GM06990 (cell line): ENCODE measurements around the gene HEXIM1.

Experiments
- DNase-seq: peaks from one replicate; pipeline ENCODE4 v3.0.0-alpha.2; 2011; ENCODE audit not compliant: insufficient read length; ENCODE audit errors: extremely low read depth
- H3K27me3 ChIP-seq: replicated peaks from 2 replicates; pipeline ENCODE4 v1.6.0; 2011; ENCODE audit warnings: low read length; ENCODE audit not compliant: control insufficient read depth, insufficient read depth
- H3K36me3 ChIP-seq: 2 replicates; pipeline ENCODE4 v1.5.1; 2011; ENCODE audit warnings: low read length; ENCODE audit not compliant: control insufficient read depth, insufficient read depth
- H3K4me3 ChIP-seq: replicated peaks from 2 replicates; pipeline ENCODE4 v1.5.1; 2011; ENCODE audit warnings: low read depth, mild to moderate bottlenecking, control low read depth, low read length
- CTCF ChIP-seq: IDR thresholded peaks from 2 replicates; pipeline ENCODE4 v1.5.1; 2011; ENCODE audit warnings: low read length, control low read depth, mild to moderate bottlenecking, inconsistent platforms; ENCODE audit not compliant: insufficient read depth, poor library complexity, severe bottlenecking

The HEXIM1 gene

GRCh38 chr17:45112559-45113423 is 35.5 kb upstream of the HEXIM1 start:
- H3K4me3 ChIP-seq: no peak overlapping the region
- DNase-seq: no peak
- H3K27me3 ChIP-seq: no peaks in the 10 kb centered on the region
- H3K36me3 ChIP-seq: peaks cover 12% of the 10 kb centered on the region
- TF ChIP-seq CTCF: no peak

GRCh38 chr17:45113424-45113754 is 34.9 kb upstream of the HEXIM1 start:
- no peak overlapping the region for H3K4me3 ChIP-seq
- no peaks in the 10 kb centered on the region for H3K27me3 ChIP-seq
- TF ChIP-seq CTCF: no peak
- peaks cover 7% of the 10 kb centered on the region for H3K36me3 ChIP-seq
- DNase-seq: no peak

GRCh38 chr17:45114117-45114932 is 34.0 kb upstream of the HEXIM1 start:
- no peak for TF ChIP-seq CTCF
- Histone ChIP-seq H3K4me3 (no peak overlapping the region), H3K27me3 (no peaks in the 10 kb centered on the region), H3K36me3 (no peaks in the 10 kb centered on the region)
- DNase-seq: no peak

- Histone ChIP-seq H3K4me3 (no peak overlapping the region), H3K27me3 (no peaks in the 10 kb centered on the region), H3K36me3 (no peaks in the 10 kb centered on the region)
- no peak for TF ChIP-seq CTCF
- no peak for DNase-seq
Measured at GRCh38 chr17:45115015-45115625, 33.2 kb upstream of the HEXIM1 start.

GRCh38 chr17:45115871-45116270 is 32.4 kb upstream of the HEXIM1 start:
- DNase-seq: no peak
- no peaks in the 10 kb centered on the region for H3K36me3 ChIP-seq
- H3K27me3 ChIP-seq: no peaks in the 10 kb centered on the region
- no peak overlapping the region for H3K4me3 ChIP-seq
- TF ChIP-seq CTCF: no peak
